IPS DF 19.7 (cell line): ENCODE results near the gene KIF24.
"Not testable (repeated sequence)": the region's sequence is repeated elsewhere in the genome, so short reads cannot be mapped to it uniquely, and the experiment has no call there.

Source experiments
- DNase-seq: peaks from one replicate; pipeline ENCODE4 v3.0.0-alpha.2; 2013; ENCODE audit warnings: low read depth, low spot score

The KIF24 gene

DNA sequence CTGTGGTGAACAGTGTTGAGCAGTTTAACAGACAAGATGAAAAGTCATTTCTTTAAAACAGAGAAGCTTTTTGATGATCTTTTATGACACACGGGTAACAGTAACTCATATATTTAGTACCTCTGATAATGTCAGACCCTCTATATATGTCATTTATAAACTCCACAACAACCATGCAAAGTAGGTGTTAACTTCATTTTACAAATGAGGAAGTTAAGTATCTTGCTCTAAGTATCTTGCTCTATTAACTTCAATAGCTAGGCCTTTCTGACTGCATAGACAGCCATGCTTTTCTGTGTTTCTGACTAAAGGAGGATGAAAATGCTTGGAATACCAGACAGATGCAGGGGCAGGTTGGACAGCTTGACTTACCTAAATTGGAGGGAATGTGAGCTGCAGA lies 2.1 kb upstream of the KIF24 start:
- DNase-seq: no peak

GRCh38 chr9:34328500-34328986 lies 525 bp downstream of the KIF24 start:
- DNase-seq: no peak

- DNase-seq: no peak
These were observed 2.4 kb downstream of the KIF24 start for GRCh38 chr9:34326690-34327089.

GRCh38 chr9:34322899-34323591 lies 6.0 kb downstream of the KIF24 start:
- DNase-seq: no peak

- no peak for DNase-seq
These were observed 7.6 kb downstream of the KIF24 start for GRCh38 chr9:34321451-34321850.

GRCh38 chr9:34318163-34318790 lies 10.8 kb downstream of the KIF24 start:
- no peak for DNase-seq

DNA sequence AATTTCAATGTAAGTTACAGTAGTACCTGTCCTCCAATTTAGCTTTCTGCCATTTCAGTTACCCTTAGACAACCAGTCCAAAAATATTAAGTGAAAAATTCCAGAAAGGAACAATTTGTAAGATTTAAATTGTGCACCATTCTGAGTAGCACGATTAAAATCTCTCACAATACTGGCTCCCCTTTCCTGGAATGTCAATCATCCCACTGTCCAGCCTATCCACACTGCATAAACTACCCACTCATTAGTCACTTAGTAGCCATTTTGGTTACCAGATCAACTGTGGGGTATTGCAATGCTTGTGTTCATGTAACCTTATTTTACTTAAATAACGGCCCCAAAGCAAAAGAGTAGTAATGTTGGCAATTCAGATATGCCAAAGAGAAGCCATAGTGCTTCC lies 11.6 kb downstream of the KIF24 start:
- DNase-seq: no peak

DNA sequence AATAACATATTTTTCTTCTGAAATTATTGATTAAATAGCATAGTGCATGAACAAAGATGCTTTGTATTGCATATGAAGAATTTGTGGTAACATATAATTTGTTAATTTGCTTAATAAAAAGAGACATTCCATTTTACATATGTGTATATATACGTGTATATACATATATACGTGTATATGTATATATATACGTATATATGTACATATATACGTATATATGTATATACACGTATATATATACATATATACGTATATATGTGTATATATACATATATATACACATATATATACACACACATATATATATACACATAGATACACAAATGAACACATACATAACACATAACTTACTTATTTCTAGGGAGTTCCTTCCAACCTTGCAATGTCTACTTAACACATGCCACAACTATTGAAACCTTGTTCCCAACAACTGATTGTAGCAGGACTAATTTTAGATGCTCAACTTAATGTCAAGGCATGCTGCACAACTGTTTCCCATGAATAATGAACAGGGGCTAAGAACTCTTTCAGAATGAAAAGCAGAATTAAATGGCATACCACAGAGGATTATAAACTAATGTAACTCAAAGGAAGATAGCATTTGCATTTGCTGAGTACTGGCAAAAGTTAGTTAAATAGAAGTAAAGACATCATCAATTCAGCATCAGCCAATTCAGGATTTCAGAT lies 17.4 kb downstream of the KIF24 start:
- no peak for DNase-seq

DNA sequence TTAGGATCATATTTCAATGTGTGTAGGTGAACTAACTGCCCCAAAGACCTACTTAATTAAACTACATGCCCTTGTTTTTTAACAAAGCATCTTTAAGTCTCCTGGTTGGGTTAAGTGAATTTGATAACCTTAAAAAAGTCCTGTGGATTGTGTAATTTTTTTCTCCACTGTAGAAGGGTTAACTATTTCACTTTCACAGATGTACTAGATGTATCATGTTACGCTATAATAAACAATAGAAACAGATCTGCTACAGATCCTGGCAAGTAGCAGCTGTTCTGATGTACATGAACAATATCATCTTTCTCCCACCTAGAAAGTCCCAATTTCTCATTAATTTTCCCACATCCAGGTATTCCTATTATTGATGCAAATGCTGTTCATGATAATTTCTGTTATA lies 18.9 kb downstream of the KIF24 start:
- no peak for DNase-seq

GRCh38 chr9:34308316-34308715 lies 20.8 kb downstream of the KIF24 start:
- not testable (repeated sequence) for DNase-seq

- DNase-seq: not testable (repeated sequence)
These were observed 28.0 kb downstream of the KIF24 start for GRCh38 chr9:34301064-34301463.

- no peak for DNase-seq
These were observed 36.5 kb downstream of the KIF24 start for GRCh38 chr9:34292552-34292951.

DNA sequence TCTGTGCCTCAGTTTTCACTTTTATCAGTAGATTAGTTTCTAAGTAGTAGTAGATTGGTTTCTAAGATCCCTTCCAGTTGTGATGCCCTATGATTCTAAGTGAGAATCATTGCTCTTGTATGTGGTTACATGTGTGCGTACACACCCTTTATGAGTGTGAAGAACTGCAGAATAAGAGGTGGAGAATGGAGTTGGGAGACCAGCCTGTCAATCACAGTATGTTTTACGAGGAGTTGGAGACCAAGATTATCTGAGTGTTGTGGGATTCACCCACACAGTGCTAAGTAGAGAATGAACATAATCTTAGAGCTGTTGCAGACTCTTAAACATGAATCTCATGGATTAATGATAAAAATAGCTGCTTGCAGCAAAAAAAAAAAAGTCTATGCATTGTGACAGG lies 37.6 kb downstream of the KIF24 start:
- no peak for DNase-seq

DNA sequence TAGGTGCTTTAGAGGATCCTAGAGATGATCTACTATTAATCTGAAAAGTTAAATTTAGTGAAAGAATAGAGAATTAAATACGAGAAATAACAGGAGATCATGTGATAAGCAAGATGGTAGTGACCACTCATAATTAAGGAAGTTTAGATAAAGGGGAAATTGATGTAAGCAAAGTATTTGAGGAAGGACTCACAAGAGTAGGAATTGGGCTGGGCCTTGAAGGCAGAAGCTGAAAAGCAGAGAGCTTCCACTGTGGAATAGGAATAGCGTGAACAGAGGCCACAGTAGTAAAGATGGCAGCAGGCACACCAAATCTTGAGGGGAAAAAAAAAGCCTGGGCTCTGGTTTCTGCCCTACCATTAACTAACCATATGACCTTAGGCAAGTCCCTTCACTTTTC lies 38.0 kb downstream of the KIF24 start:
- DNase-seq: no peak

DNA sequence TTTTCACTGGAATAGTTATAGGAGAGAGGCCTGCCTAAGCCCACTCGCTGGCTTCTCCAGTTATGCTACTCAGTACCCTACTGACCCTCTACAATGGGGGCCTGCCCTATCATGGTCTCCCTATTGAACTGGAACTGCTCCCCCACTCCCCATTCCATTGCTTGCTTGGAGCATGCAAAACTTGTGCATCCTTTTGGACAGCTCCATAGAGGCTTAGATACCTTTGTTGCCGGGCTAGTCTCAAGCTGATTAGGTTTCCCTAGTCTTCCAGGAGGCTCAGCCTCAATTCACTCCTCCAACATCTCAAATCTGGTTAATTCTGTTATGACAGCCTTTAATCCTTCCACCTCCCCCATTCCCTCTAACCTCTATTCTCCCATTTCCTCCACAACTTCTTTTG lies 39.9 kb downstream of the KIF24 start:
- DNase-seq: no peak

- no peak for DNase-seq
These were observed 47.0 kb downstream of the KIF24 start for GRCh38 chr9:34282096-34282495.

GRCh38 chr9:34279411-34279810 lies 49.7 kb downstream of the KIF24 start:
- DNase-seq: no peak
